Skin of body (tissue), 2 donors: Measurements from ENCODE around the gene INTS3. TPM values are rescaled to one million over a fixed set of nuclear protein-coding genes. Genes with fewer than 3 reads are reported as not detected.
"Not testable (repeated sequence)": the region's sequence is repeated elsewhere in the genome, so short reads cannot be mapped to it uniquely, and the experiment has no call there.

Source experiments
- DNase-seq: peaks from one replicate; lab custom pipeline; 2025; lab: John Stamatoyannopoulos, UW
- total RNA-seq: library from RNA; depleted of rRNA; stranded (reverse); fragments of >200 nt; gene quantifications from one replicate; pipeline ENCODE4 v1.2.3, GENCODE V29; 2014

Gene INTS3
- total RNA-seq, 1 donor from 2014 or later, result 40.5 TPM

DNA sequence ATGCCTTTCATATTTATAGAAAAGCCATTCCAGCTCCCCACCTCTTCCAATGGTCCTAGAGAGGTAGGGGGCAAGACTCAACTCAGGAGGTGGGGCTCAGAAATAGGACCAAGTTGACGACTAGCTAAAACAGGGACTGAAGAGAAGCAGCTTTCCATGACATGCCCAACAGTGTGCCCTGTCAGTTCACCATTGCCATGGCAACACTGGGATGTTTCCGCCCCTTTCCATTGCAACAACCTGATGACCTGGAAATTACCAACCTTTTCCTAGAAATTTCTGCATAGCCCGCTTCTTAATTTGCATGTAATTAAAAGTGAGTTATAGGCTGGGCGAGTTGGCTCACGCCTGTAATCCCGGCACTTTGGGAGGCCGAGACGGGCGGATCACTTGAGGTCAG, 22.4 kb upstream of the INTS3 start:
- no peak for DNase-seq

GRCh38 chr1:153711026-153711425, 16.8 kb upstream of the INTS3 start:
- DNase-seq, result no peak

- not testable (repeated sequence) for DNase-seq
Measured at GRCh38 chr1:153716211-153716610, 11.6 kb upstream of the INTS3 start.

DNA sequence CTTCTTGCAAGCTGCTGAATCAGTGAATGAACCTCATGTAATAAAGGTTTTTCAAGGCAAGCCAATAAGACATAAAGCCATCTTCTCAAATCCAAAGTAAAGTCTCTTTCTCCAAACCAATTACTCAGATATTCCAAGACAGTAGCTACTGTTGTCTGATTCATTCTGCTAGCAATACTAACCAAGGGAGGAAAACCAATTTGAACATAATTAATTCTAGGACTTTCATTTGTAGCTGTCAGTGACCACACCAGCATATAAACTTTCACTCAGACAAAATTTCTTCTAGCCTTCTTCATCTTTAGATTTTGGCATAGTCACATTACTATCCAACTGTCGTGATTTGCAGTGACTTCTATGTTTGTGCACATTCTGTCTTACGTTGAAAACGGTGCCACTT, 10.5 kb upstream of the INTS3 start:
- no peak for DNase-seq

DNA sequence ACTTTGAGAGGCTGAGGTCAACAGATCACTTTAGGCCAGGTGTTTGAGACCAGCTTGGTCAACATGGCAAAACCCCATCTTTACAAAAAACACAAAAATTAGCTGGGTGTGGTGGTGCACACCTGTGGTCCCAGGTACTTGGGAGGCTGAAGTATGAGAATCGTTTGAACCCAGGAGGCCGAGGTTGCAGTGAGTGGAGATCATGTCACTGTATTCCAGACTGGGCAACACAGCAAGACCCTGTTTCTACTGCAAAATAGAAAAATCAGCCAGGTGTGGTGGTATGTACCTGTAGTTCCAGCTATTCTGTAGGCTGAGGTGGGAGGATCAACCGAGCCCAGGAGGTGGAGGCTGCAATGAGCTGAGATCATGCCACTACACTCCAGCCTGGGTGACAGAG, 4.2 kb upstream of the INTS3 start:
- no peak for DNase-seq

DNA sequence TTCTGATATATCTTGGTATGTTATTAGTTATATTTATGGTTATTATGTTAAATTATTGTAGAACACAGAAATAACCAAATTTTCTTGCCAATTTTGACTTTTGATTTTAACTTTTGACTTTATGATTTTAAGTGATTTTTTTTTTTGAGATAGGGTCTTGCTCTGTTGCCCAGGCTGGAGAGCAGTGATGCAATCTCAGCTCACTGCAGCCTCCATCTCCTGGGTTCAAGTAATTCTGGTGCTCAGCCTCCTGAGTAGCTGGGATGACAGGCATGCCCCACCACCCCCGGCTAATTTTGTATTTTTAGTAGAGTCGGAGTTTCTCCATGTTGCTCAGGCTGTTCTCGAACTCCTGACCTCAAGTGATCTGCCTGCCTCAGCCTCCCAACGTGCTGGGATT, 3.2 kb upstream of the INTS3 start:
- DNase-seq, result not testable (repeated sequence)

DNA sequence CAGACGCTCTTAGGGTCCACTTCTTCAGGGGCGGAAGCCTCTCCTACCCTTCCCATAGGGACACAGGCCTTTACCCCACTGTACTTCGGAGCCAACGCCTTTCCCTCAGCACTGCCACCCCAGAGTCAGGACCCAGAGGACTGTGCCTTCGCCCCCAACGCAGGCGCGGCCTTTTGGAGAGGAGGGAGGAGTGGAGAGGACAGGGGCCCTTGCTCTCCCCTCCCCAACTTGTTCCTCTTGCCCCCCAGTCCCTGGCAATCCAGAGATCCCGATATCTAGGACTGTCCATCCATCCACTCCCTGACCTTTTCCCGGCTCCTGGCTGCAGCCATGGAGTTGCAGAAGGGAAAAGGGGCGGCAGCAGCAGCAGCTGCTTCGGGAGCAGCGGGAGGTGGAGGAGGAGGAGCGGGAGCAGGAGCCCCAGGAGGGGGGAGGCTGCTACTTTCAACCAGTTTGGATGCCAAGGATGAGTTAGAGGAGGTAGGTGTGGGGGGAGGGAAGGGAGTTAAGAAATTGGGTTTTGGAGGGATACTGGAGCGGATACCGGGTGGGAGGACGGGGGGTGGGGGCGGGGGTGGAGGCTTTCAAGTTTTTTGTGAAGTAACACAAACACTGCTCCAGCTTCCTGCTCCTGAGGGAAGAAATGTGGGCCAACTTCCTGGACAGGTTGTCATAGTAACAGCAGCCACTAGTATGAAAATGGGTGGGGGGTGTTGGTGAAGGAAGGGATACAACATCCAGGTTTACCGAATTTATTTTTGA, 636 bp downstream of the INTS3 start:
- peak; percentile 38 for DNase-seq

GRCh38 chr1:153730468-153730988, 2.7 kb downstream of the INTS3 start:
- DNase-seq, result no peak

DNA sequence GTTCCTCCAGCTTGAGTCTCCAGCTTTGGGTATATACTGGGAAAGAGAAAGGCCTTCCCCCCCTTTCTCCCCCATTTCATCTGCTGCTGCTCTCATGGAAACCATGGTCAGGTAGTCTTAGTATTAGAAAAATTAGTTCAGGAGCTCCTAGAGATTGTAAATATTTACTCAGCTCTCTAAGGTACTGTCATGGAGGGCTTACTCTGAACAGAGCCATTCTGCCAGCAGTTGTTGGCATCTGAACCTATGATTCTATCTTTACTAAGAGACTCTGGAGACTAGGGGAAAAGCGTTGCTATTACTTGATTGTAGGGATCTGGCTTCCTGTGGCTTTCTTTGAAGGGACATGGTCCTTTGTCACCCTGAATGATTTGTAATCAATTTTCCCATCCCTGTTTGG, 6.1 kb downstream of the INTS3 start:
- no peak for DNase-seq

- DNase-seq, result no peak
Measured at GRCh38 chr1:153734396-153735089, 6.7 kb downstream of the INTS3 start.

DNA sequence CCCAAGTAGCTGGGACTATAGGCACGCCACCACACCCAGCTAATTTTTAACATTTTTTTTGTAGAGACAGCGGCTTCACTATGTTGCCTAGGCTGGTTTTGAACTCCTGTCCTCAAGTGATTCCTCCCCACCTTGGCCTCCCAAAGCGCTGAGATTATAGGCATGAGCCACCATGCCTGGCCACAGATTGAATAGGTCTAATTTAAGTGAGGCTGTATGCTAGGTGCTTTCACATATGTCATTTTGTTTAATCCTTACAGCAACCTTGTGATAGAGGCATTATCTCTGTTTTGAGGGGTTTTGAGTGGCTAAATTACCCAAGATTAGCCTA, 7.2 kb downstream of the INTS3 start:
- no peak for DNase-seq

DNA sequence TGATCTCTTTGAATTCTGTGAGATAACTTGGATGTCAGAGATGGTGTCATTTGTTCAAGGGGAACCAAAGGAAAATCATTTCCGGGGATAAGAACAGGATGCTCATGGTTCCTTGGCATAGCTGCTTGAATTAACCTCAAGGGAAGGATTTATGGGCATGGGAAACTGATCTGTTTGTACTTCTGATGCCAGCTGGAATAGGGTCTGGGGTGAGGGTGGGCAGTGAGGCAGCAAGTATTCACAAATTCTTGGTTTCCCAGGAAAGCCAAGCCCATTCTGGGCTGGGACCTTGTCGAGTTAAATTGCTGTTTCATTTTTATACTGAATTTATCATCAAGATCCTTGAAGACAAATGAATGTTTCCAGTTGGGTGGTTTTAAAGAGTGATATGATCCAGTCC, 14.1 kb downstream of the INTS3 start:
- DNase-seq, result no peak

GRCh38 chr1:153742411-153743142, 14.7 kb downstream of the INTS3 start:
- DNase-seq, result no peak

DNA sequence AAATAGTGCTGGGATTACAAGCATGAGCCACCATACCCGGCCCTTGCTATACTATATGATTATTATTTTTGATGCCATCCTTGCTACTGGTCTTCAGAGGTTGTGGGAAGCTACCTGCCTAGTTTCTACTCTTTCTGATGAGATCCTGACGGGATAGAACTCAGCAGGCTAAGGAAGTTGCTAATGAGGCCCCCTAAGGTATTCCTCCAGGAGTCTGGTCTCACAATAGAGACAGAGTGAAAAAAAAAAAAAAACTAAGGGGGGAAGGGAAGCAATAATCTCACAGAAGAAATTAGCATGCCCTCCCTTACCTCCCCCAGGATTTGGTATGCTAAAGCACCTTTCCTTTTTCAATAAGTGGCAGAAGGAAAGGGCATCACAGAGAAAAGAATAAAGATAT, 17.6 kb downstream of the INTS3 start:
- no peak for DNase-seq

DNA sequence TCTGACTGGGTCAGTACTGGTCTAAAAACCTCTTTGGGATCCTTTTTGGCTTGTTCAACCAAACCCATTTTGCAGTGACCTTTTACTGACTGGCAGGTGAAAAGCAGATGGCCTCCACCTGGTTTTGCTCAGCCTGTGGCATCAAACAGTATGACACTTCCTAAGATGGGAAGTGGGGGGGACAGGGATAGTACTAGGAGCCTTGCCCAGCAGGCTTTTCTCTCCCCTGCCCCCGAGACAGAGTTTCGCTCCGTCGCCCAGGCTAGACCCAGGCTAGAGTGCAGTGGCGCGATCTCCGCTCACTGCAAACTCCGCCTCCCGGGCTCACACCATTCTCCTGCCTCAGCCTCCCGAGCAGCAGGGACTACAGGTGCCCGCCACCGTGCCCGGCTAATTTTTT, 18.3 kb downstream of the INTS3 start:
- DNase-seq, result no peak

DNA sequence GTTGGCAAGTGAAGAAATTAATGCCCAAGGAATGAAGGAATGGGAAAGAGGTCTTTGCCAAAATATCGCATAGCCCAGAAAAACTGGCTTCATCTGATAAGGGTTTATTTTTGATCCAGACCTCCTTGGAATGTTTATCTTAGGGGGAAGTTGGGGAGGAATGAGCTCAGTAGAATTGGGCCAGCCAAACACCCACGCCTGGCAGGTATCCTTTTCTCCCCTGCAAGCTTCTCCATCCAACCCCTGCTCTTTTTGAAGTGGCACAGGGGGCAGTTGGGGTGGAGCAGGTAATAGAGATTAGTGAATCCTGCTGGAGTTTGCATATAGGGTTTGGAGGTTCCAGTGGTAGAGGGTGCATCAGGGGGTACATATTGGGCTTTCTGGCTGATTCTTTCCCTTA, 21.1 kb downstream of the INTS3 start:
- no peak for DNase-seq

GRCh38 chr1:153749408-153750005, 21.7 kb downstream of the INTS3 start:
- DNase-seq, result peak; percentile 71

DNA sequence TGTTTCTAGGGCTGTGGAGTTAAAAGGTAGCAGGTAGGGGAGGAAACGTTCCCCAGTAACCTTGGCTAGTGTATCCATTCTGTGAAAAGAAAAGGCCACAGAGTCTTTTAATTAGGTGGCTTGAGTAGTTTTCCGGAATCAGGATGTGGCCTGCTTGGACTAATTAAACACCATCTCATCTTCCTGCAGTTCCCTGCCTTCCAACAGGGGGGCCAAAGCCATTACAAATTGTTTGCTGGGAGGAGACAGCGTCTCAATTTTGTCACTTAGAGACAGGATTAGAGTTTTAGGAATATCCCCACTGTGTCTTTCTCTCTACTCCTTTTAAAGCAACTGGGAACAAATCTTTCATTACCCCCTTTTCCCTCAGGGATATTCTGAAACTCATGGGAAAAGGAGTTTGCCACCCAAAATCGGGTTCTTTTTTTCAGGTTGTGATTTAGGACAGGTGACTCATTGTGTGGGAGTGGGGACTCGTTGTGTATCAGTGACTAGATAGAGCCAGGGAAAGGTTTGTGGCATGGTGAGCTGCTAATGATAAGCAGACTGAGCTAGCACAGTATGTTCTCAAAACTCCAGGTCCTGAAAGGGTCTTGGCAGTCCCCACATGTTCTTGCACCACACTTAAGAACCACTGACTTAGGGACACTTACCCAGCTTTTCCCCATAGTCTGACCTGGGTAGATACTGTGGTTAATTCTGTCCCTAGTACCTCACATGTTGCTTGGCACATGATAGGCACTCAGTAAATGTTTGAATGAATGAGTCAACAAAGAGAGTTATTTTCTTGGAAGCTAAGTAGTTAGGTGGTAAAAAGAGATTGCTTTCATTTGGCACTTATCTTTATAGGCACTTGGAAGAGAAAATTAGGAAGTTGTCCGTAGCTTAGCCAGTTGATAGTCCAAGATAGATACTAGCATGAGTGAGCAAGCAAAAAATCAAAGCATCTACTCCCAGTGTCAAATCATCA, 22.5 kb downstream of the INTS3 start:
- no peak for DNase-seq

GRCh38 chr1:153752072-153752471, 24.2 kb downstream of the INTS3 start:
- DNase-seq, result no peak

DNA sequence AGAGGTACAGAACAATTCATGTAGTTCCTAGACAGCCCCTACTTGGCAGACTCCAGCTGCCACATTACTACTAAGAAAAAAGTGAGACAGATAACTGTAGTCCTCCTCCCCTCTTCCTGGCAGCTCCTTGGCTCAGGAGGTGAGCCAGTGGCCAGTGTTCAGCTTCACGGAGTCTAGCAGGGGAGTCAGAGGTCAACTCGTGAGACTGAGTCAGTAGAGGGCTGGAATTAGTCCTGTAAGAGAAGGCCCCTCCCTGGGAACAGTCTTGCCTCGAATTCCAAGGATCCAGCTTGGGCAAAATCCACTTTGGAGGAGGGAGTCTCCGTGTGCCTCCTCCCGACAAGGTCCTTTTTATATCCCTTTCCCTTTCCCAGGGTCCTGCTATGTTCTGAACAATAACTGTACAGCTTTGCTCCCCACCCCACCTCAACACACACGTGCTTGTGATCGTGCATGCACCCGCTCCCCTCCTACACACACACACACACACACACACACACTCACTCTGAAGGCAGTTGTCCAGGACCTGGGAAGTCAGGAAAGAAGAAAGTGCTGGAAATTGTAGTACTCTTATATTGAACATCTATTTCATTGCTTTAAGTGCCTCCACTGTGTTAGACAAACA, 24.8 kb downstream of the INTS3 start:
- no peak for DNase-seq
